CD4-positive, CD25-positive, alpha-beta regulatory T cell (primary cell): Measurements from ENCODE around the gene CEP78. TPM values are rescaled to one million over a fixed set of nuclear protein-coding genes. Genes with fewer than 3 reads are reported as not detected.

Source experiments
- ATAC-seq, 2 donors: fragments of 150-1000 bp; cut with Tn5 transposase; one replicate each; pipeline ENCODE4 v1.10.0; 2021; ENCODE audit warnings: low read depth in 2 of 2, moderate number of reproducible peaks in 2 of 2, moderate library complexity in 1 of 2
- DNase-seq, 3 donors: peaks; one replicate each; pipeline versions ENCODE4 v3.0.0 to v3.0.0-alpha.2; 2012 to 2022; ENCODE audit warnings: mixed read lengths in 1 of 3
- H3K27ac ChIP-seq: one replicate; pipeline ENCODE4 v1.7.0; 2013; ENCODE audit warnings: mild to moderate bottlenecking, low read length; ENCODE audit not compliant: insufficient read depth, poor library complexity, severe bottlenecking
- H3K27me3 ChIP-seq: one replicate; pipeline ENCODE4 v1.7.0; 2013; ENCODE audit warnings: low read length; ENCODE audit not compliant: control insufficient read depth, insufficient read depth
- H3K36me3 ChIP-seq: one replicate; pipeline ENCODE4 v1.7.0; 2013; ENCODE audit warnings: mild to moderate bottlenecking, low read length, moderate library complexity; ENCODE audit not compliant: control insufficient read depth, insufficient read depth
- H3K4me1 ChIP-seq: 2 replicates; pipeline ENCODE4 v1.7.0; 2013; ENCODE audit warnings: mild to moderate bottlenecking, low read length; ENCODE audit not compliant: insufficient read depth, control insufficient read depth, poor library complexity, severe bottlenecking
- H3K4me3 ChIP-seq: one replicate; pipeline ENCODE4 v1.7.0; 2013; ENCODE audit warnings: low read depth, mild to moderate bottlenecking, low read length, moderate library complexity
- H3K9me3 ChIP-seq, 2 experiments: 1 replicate in 1 of 2; 2 replicates in 1 of 2; pipeline ENCODE4 v1.7.0; 2013; ENCODE audit warnings: low read length in 2 of 2, mild to moderate bottlenecking in 1 of 2, moderate library complexity in 1 of 2; ENCODE audit not compliant: control insufficient read depth in 2 of 2
- H3K27ac Mint-ChIP-seq, 3 donors: one replicate each; pipeline ENCODE4 v1.8.0; 2020 to 2022; ENCODE audit warnings: mild to moderate bottlenecking in 3 of 3, mixed read lengths in 3 of 3, moderate library complexity in 2 of 3
- H3K27me3 Mint-ChIP-seq: one replicate; pipeline ENCODE4 v1.8.0; 2022; ENCODE audit warnings: mild to moderate bottlenecking, mixed read lengths
- H3K36me3 Mint-ChIP-seq: one replicate; pipeline ENCODE4 v1.8.0; 2020; ENCODE audit warnings: mixed read lengths
- H3K4me1 Mint-ChIP-seq, 4 donors: one replicate each; pipeline ENCODE4 v1.8.0; 2020 to 2022; ENCODE audit warnings: mixed read lengths in 4 of 4, mild to moderate bottlenecking in 1 of 4
- H3K4me3 Mint-ChIP-seq, 4 donors: one replicate each; pipeline ENCODE4 v1.8.0; 2020 to 2022; ENCODE audit warnings: mild to moderate bottlenecking in 4 of 4, mixed read lengths in 4 of 4, moderate library complexity in 3 of 4
- H3K9me3 Mint-ChIP-seq, 7 donors: one replicate each; pipeline ENCODE4 v1.8.0; 2020 to 2022; ENCODE audit warnings: mixed read lengths in 7 of 7, mild to moderate bottlenecking in 3 of 7, moderate library complexity in 2 of 7
- polyA plus RNA-seq, 4 donors: library from polyadenylated mRNA; unstranded; fragments of 300-500 nt; fragmentation: Illumina TruSeq; gene quantifications; one replicate each; pipeline ENCODE4 v1.2.3, GENCODE V29; 2021
- total RNA-seq: library from RNA; stranded (reverse); gene quantifications from one replicate; pipeline ENCODE4 v1.2.3, GENCODE V29; 2022

CEP78 gene
- total and polyA plus RNA-seq, 5 donors from 2014 or later = 24.9 to 43.6 (median 31.4) TPM

GRCh38 chr9:78321505-78321904 is 85.6 kb downstream of the CEP78 start:
- Histone ChIP-seq H3K4me1 (no peaks in the 10 kb centered on the region), H3K27me3 (no peaks in the 10 kb centered on the region), H3K36me3 (peaks cover 15% of the 10 kb centered on the region), H3K9me3 (no peaks in the 10 kb centered on the region), H3K27ac (no peak overlapping the region), H3K4me3 (no peak overlapping the region)
- ATAC-seq (no peak), DNase-seq (no peak)
- Mint-ChIP-seq H3K4me1 (peaks cover 0 to 7% (median 0%) of the 10 kb centered on the region in 4 donors), H3K27me3 (no peaks in the 10 kb centered on the region), H3K4me3 (no peak overlapping the region), H3K27ac (no peak overlapping the region), H3K36me3 (peaks cover 53% of the 10 kb centered on the region), H3K9me3 (peaks cover 0 to 2% (median 0%) of the 10 kb centered on the region in 7 donors)

GRCh38 chr9:78324068-78324650 is 88.3 kb downstream of the CEP78 start:
- no peaks in the 10 kb centered on the region for H3K4me1 ChIP-seq
- H3K36me3 ChIP-seq = peaks cover 8% of the 10 kb centered on the region
- Mint-ChIP-seq H3K36me3 (peaks cover 45% of the 10 kb centered on the region), H3K27me3 (no peaks in the 10 kb centered on the region), H3K9me3 (peaks cover 0 to 2% (median 0%) of the 10 kb centered on the region in 7 donors), H3K27ac (peak overlapping the region in 1 of 3 donors; percentile 16), H3K4me3 (no peak overlapping the region), H3K4me1 (peaks cover 0 to 7% (median 0%) of the 10 kb centered on the region in 4 donors)
- ATAC-seq (no peak), DNase-seq (no peak)
- no peaks in the 10 kb centered on the region for H3K9me3 ChIP-seq
- no peaks in the 10 kb centered on the region for H3K27me3 ChIP-seq
- no peak overlapping the region for H3K27ac ChIP-seq
- H3K4me3 ChIP-seq = no peak overlapping the region

- H3K4me3 Mint-ChIP-seq = no peak overlapping the region
- H3K36me3 Mint-ChIP-seq = peaks cover 43% of the 10 kb centered on the region
- H3K4me1 ChIP-seq = no peaks in the 10 kb centered on the region
- no peaks in the 10 kb centered on the region for H3K9me3 ChIP-seq
- peaks cover 0 to 2% (median 0%) of the 10 kb centered on the region in 7 donors for H3K9me3 Mint-ChIP-seq
- no peaks in the 10 kb centered on the region for H3K27me3 ChIP-seq
- H3K27ac ChIP-seq = no peak overlapping the region
- no peak overlapping the region for H3K4me3 ChIP-seq
- no peak overlapping the region for H3K27ac Mint-ChIP-seq
- no peak for ATAC-seq
- no peaks in the 10 kb centered on the region for H3K27me3 Mint-ChIP-seq
- DNase-seq = no peak
- H3K36me3 ChIP-seq = peaks cover 8% of the 10 kb centered on the region
- H3K4me1 Mint-ChIP-seq = peaks cover 0 to 7% (median 0%) of the 10 kb centered on the region in 4 donors
Measured at GRCh38 chr9:78324682-78325081, 88.8 kb downstream of the CEP78 start.

GRCh38 chr9:78325343-78325742 is 89.5 kb downstream of the CEP78 start:
- Mint-ChIP-seq H3K9me3 (no peaks in the 10 kb centered on the region), H3K4me3 (no peak overlapping the region), H3K27ac (no peak overlapping the region), H3K27me3 (no peaks in the 10 kb centered on the region), H3K4me1 (peaks cover 0 to 7% (median 0%) of the 10 kb centered on the region in 4 donors), H3K36me3 (peaks cover 41% of the 10 kb centered on the region)
- Histone ChIP-seq H3K4me1 (no peaks in the 10 kb centered on the region), H3K27me3 (no peaks in the 10 kb centered on the region), H3K4me3 (no peak overlapping the region), H3K36me3 (peaks cover 8% of the 10 kb centered on the region), H3K9me3 (no peaks in the 10 kb centered on the region), H3K27ac (no peak overlapping the region)
- DNase-seq (peak in 1 of 3 donors; percentile 5), ATAC-seq (no peak)

- Mint-ChIP-seq H3K36me3 (peaks cover 42% of the 10 kb centered on the region), H3K27me3 (no peaks in the 10 kb centered on the region), H3K4me3 (no peak overlapping the region), H3K9me3 (no peaks in the 10 kb centered on the region), H3K27ac (no peak overlapping the region), H3K4me1 (peaks cover 0 to 7% (median 0%) of the 10 kb centered on the region in 4 donors)
- Histone ChIP-seq H3K27me3 (no peaks in the 10 kb centered on the region), H3K4me1 (no peaks in the 10 kb centered on the region), H3K4me3 (no peak overlapping the region), H3K27ac (no peak overlapping the region), H3K9me3 (no peaks in the 10 kb centered on the region), H3K36me3 (peaks cover 8% of the 10 kb centered on the region)
- no peak for DNase-seq
- ATAC-seq = no peak
Measured at GRCh38 chr9:78325846-78326360, 90.0 kb downstream of the CEP78 start.

GRCh38 chr9:78326564-78326963 is 90.7 kb downstream of the CEP78 start:
- H3K4me1 Mint-ChIP-seq = peaks cover 0 to 7% (median 2%) of the 10 kb centered on the region in 4 donors
- peaks cover 43% of the 10 kb centered on the region for H3K36me3 Mint-ChIP-seq
- Histone ChIP-seq H3K27ac (no peak overlapping the region), H3K9me3 (no peaks in the 10 kb centered on the region), H3K27me3 (no peaks in the 10 kb centered on the region), H3K36me3 (peaks cover 8% of the 10 kb centered on the region), H3K4me3 (no peak overlapping the region), H3K4me1 (no peaks in the 10 kb centered on the region)
- no peak overlapping the region for H3K4me3 Mint-ChIP-seq
- H3K27ac Mint-ChIP-seq = no peak overlapping the region
- no peak for ATAC-seq
- DNase-seq = no peak
- no peaks in the 10 kb centered on the region for H3K27me3 Mint-ChIP-seq
- H3K9me3 Mint-ChIP-seq = no peaks in the 10 kb centered on the region

Other genes with a start within 250 kb of the CEP78 start
- 79.4 TPM for gene GNAQ, start 204.3 kb upstream of the CEP78 start, total RNA-seq
- 10 to 100 TPM in 3 of 4 donors, 1 to 10 TPM in 1; 8.5 to 20.5 (median 14.0) TPM for gene GNAQ, start 204.3 kb upstream of the CEP78 start, polyA plus RNA-seq
- gene PSAT1, start 61.0 kb downstream of the CEP78 start, total RNA-seq = 2.7 TPM
- gene PSAT1, start 61.0 kb downstream of the CEP78 start, polyA plus RNA-seq = 10 to 100 TPM; 14.6 to 32.7 (median 22.5) TPM